Glutamatergic neuron (in vitro differentiated cells): ENCODE data around the gene MAML1. TPM values are rescaled to one million over a fixed set of nuclear protein-coding genes. Genes with fewer than 3 reads are reported as not detected.

Experiments used
- DNase-seq: peaks from one replicate; pipeline ENCODE4 v3.0.0; 2022
- H3K27ac Mint-ChIP-seq: one replicate; pipeline ENCODE4 v1.8.0; 2020; ENCODE audit warnings: mild to moderate bottlenecking, mixed read lengths, inconsistent platforms; ENCODE audit not compliant: unreplicated experiment
- H3K27me3 Mint-ChIP-seq: one replicate; pipeline ENCODE4 v1.8.0; 2020; ENCODE audit warnings: mild to moderate bottlenecking, moderate library complexity, mixed read lengths, inconsistent platforms; ENCODE audit not compliant: unreplicated experiment
- H3K36me3 Mint-ChIP-seq: one replicate; pipeline ENCODE4 v1.8.0; 2020; ENCODE audit warnings: mild to moderate bottlenecking, mixed read lengths, inconsistent platforms; ENCODE audit not compliant: unreplicated experiment
- H3K4me1 Mint-ChIP-seq: one replicate; pipeline ENCODE4 v1.8.0; 2020; ENCODE audit warnings: mild to moderate bottlenecking, low read depth, mixed read lengths, inconsistent platforms; ENCODE audit not compliant: unreplicated experiment
- H3K4me3 Mint-ChIP-seq: one replicate; pipeline ENCODE4 v1.8.0; 2020; ENCODE audit warnings: mild to moderate bottlenecking, mixed read lengths, inconsistent platforms; ENCODE audit not compliant: unreplicated experiment
- H3K9me3 Mint-ChIP-seq: one replicate; pipeline ENCODE4 v1.8.0; 2020; ENCODE audit warnings: mild to moderate bottlenecking, moderate library complexity, mixed read lengths, inconsistent platforms; ENCODE audit not compliant: unreplicated experiment
- CTCF ChIP-seq: fragments of 200-600 bp; sonication (generic); IDR thresholded peaks from one replicate; pipeline ENCODE4 v1.5.0; 2021; ENCODE audit not compliant: partially characterized antibody, unreplicated experiment
- total RNA-seq: library from RNA; stranded (reverse); fragmentation: NEBNext Ultra II Directional; extraction: Animal tissue kit (Norgen Biotek cat#: 25700); gene quantifications from one replicate; pipeline ENCODE4 v1.2.1, GENCODE V29; 2021; ENCODE audit not compliant: unreplicated experiment

Gene MAML1
- total RNA-seq, 1 donor from 2014 or later = 30.0 TPM

DNA sequence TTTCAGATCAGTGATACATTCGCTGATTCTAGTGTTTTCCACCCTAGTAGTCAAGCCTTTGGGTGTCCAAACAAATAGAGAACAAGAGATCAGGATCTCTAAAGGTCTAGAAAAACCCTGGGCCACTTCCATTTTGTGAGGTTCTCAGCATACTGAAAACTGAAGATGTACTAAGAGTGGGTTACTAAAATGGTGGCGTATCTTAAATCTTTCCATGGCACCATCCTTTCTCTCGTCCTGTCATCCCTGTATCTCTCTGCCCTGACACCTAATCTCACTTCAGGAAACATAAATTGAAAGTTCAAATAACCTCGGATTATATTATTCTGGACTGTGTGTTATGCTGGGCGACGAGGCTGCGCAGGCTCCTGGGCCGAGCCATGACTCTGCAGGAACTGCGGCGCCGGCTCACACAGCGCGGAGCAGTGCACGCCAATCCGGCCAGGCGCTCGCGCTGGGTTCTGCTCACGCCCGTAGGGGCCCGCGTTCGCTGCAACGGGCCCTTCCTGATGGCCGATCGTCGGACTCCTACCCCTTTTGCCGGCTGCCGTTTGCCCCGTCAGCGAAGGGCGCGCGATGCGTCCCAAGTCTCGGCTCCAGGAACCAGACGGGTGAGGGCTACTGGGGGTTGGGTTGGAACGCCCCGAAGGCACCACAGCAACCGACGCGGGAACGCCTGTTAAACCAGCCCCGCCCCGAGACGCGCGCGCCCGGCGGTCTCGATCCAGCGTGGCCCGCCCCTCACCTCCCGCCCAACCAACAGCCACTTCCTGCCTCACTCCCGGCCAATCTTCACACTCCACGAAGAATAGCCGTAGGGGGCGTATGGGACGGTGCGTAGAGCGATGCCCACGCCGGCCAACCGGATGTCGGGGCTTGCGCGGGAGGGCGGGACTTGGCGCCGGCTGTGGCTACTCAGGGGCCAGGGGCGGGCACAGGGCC lies 34.4 kb upstream of the MAML1 start:
- peak; percentile 99 for DNase-seq
- H3K9me3 Mint-ChIP-seq = peaks cover 2% of the 10 kb centered on the region
- TF ChIP-seq CTCF = no peak
- peak overlapping the region; percentile 93 for H3K4me3 Mint-ChIP-seq
- peak overlapping the region; percentile 90 for H3K27ac Mint-ChIP-seq
- H3K36me3 Mint-ChIP-seq = no peaks in the 10 kb centered on the region
- H3K27me3 Mint-ChIP-seq = peaks cover 6% of the 10 kb centered on the region
- peaks cover 10% of the 10 kb centered on the region for H3K4me1 Mint-ChIP-seq

DNA sequence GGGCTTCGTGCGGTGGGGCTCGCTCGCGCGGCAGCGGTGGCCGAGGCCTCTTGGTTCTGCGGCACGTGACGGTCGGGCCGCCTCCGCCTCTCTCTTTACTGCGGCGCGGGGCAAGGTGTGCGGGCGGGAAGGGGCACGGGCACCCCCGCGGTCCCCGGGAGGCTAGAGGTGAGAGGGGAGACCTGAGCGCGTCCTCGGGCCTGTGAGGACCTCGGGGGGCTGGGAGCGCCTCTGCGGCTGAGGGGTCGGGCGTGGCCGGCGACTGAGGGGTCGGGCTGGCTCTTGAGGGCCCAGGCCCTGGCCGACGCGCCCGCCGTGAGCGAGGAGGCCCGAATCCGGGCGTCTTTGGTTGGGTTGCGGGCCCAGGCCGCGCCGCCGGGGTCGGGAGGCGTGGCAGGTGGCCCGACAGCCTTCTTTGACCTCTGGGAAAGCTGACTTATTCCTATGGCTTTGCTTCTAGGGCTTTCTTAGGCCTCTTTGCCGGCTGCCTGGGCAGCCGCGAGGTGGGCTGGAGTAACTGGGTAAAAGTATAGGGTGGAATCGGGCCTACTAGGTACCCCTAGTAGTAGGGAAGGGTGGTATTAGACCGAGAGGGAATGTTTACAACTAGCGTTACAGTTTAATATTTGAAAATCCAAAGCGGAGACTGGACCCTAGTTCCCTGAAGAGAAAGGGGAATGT lies 33.5 kb upstream of the MAML1 start, which contains the start of gene CANX:
TSS of gene CANX (plus strand) at position 33 of the 681 bp plus-strand sequence. CDS start 6,715 bp downstream, outside the sequence.
- Mint-ChIP-seq H3K9me3 (peaks cover 6% of the 10 kb centered on the region), H3K4me1 (peaks cover 17% of the 10 kb centered on the region)

DNA sequence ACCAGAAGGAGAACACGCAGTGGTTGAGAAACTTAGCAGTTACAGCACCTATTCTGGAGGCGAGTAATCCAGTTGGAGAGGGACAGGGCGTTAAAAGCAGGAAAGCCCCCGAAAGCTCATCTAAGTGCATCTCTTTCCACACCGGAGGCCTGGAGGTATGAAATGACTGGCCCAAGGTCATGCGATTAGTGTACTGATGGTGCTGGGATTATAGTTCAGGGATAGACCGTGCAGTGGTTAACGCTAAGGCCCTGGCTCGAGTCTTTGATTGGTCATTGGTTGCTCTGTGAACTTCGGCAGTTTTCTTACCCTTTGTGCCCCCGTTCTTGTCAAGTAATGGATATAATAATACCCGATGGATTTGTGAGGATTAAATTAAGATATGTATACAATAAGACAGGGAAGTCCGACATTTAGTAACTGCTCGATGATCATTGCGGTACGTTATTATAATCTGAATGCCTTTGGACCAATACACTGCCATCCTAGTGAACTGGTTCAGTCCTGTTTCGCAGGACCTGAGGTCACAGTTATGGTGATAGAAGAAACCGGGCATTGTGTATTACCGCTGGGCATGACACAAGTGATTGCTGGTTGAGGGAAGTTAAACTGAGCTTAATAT lies 32.9 kb upstream of the MAML1 start:
- H3K27ac Mint-ChIP-seq = peak overlapping the region; percentile 85
- peak overlapping the region; percentile 98 for H3K4me3 Mint-ChIP-seq
- no peak for TF ChIP-seq CTCF
- peaks cover 6% of the 10 kb centered on the region for H3K27me3 Mint-ChIP-seq
- no peaks in the 10 kb centered on the region for H3K36me3 Mint-ChIP-seq
- peaks cover 6% of the 10 kb centered on the region for H3K9me3 Mint-ChIP-seq
- DNase-seq = no peak
- peaks cover 17% of the 10 kb centered on the region for H3K4me1 Mint-ChIP-seq

More for the DNA sequence above, 33.5 kb upstream of the MAML1 start, which contains the start of gene CANX:
- no peaks in the 10 kb centered on the region for H3K36me3 Mint-ChIP-seq
- TF ChIP-seq CTCF = no peak
- peaks cover 6% of the 10 kb centered on the region for H3K27me3 Mint-ChIP-seq
- DNase-seq = no peak
- H3K27ac Mint-ChIP-seq = peak within 1 kb of the TSS; percentile 90
- peak within 1 kb of the TSS; percentile 98 for H3K4me3 Mint-ChIP-seq

- no peak for TF ChIP-seq CTCF
- Mint-ChIP-seq H3K9me3 (peaks cover 6% of the 10 kb centered on the region), H3K27me3 (peaks cover 6% of the 10 kb centered on the region), H3K4me3 (peak overlapping the region; percentile 98), H3K27ac (no peak overlapping the region), H3K4me1 (peaks cover 18% of the 10 kb centered on the region), H3K36me3 (no peaks in the 10 kb centered on the region)
- DNase-seq = no peak
These were observed 32.2 kb upstream of the MAML1 start for GRCh38 chr5:179700401-179700918.
